GM12872 (cell line): Measurements from ENCODE around the gene ABHD15.

Source experiments
- TF ChIP-seq, protein P1 (sequence below): IDR thresholded peaks from 3 replicates; pipeline ENCODE4 v1.5.1; 2011; ENCODE audit warnings: low read depth, mild to moderate bottlenecking, low read length, moderate library complexity; ENCODE audit not compliant: insufficient read depth

The ABHD15 gene

GRCh38 chr17:29577001-29577370 is 10.1 kb upstream of the ABHD15 start:
- TF ChIP-seq, protein P1, sequence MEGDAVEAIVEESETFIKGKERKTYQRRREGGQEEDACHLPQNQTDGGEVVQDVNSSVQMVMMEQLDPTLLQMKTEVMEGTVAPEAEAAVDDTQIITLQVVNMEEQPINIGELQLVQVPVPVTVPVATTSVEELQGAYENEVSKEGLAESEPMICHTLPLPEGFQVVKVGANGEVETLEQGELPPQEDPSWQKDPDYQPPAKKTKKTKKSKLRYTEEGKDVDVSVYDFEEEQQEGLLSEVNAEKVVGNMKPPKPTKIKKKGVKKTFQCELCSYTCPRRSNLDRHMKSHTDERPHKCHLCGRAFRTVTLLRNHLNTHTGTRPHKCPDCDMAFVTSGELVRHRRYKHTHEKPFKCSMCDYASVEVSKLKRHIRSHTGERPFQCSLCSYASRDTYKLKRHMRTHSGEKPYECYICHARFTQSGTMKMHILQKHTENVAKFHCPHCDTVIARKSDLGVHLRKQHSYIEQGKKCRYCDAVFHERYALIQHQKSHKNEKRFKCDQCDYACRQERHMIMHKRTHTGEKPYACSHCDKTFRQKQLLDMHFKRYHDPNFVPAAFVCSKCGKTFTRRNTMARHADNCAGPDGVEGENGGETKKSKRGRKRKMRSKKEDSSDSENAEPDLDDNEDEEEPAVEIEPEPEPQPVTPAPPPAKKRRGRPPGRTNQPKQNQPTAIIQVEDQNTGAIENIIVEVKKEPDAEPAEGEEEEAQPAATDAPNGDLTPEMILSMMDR: no peak

DNA sequence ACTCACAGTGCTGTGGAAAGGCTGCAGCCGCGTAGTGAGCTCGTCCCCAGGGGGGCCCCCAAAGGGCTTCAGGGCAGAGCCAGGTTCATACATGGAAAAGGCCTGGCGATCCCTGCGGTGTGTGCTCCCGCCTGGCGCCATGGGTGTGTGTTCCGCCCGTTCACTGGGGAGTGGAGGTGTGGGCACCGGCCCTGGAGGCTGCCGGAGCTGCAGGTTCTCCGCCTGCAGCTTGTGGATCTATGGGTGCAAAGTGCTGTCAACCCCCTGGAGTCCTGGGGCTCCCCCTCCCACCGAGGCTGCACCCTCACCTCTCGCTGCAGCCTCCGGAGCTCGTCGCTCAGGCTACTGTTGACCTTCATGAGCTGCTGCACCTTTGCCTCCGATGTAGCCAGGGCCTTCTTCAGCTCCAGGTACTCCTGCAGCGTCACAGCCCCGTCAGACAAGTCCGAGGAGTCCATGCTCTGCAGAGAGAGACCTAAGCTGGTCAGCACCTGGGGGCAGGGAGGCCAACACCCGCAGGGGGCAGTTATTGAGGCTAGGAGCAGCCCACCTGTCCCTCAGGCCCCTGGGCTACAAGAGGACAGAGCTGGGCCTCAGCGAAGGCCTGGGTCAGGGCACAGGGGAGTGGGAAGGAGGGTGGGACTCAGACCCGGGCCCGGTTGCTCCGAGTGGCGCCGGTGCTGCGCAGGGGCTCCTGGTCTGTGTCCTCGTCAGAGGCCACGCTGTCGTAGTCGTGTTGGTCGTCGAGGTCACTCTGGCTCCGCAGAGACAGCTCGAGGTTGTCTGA is 9.6 kb upstream of the ABHD15 start:
- TF ChIP-seq, protein P1: no peak

DNA sequence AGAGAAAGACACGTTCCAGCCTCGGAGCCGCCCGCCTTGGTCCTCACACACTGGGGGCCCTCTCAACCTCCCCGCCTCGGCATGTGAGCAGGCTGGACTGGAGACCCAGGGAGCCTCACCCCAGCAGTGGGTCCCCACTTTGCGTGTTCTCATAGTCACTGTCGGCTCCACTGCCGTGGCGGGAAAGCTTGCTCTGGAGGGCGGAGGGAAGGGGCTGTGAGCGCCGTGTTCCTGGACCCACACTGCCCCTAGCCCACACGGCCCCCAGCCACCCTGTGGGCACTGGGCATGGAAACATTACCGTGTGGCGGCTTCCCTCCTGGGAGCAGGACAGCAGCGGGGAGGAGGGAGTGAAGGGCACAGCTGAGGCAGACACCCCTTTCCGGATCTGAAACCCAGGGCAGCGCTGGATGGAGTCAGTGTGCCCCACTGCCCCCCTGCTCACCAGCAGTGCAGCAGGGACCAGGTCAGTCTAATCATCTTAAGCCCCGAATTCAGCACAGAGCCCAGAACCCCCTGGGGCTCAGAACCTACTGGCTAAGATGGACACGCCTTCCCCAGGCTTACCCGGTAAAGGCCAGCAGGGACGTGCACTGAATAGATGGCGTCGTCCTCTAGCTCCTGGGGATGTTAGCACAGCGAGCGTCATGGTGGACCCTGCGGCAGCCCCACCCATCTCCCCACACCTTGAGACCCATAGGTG is 8.8 kb upstream of the ABHD15 start:
- TF ChIP-seq, protein P1: no peak

DNA sequence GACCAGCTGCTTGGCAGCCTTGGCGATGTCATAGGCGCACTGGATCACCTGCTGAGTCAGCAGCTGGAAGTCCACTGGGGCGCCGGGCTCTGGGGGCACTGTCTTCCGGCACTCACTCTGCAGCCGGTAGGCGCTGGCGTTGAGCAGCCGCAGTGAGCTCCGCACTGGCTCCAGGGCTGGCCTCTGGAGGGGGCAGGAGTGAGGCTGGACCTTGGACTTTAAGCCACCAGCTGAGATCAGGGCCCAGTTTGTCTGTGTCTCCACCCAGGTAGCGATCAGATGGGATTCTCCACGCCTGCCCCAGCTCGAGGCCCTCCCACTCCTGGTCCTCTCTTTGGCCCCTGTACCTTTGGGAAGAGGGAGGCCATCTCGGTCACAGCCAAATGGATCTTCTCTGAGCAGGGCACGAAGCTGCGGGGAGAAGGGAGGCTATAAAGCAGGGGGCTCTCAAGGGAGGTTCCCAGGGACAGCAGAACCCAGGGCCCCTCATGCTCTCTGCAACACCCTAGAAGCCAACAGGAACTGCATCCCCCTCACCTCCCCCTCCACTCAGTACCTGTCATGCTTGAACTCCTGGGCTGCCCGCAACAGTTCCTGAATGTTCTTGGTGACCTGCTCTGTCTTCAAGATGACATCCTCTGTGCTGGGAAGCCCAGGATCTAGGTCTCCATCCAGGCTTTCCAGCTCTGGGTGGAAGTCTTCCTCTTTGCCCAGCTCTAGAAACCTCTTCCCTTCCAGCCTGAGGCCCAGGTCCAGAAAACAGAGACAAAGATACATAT is 8.1 kb upstream of the ABHD15 start:
- TF ChIP-seq, protein P1: no peak

- TF ChIP-seq, protein P1: no peak
Measured at GRCh38 chr17:29573871-29574731, 7.3 kb upstream of the ABHD15 start.

- TF ChIP-seq, protein P1: no peak
Measured at GRCh38 chr17:29573558-29573869, 6.7 kb upstream of the ABHD15 start.
